GM23338 (cell line): Measurements from ENCODE around the gene PITRM1. TPM values are rescaled to one million over a fixed set of nuclear protein-coding genes. Genes with fewer than 3 reads are reported as not detected.

Experiments
- ATAC-seq: fragments of 200-7000 bp; cut with Tn5 transposase; 3 replicates; pipeline ENCODE4 v1.9.1; 2020
- DNase-seq: peaks from one replicate; pipeline ENCODE4 v3.0.0-alpha.2; 2015; ENCODE audit warnings: low spot score
- H2AFZ ChIP-seq: fragments of 200-600 bp; sonication (generic); 2 replicates; pipeline ENCODE4 v1.8.0; 2016; ENCODE audit warnings: antibody characterized with exemption, mild to moderate bottlenecking, moderate library complexity
- H3F3A ChIP-seq: fragments of 200-600 bp; sonication (generic); replicated peaks from 2 replicates; pipeline ENCODE4 v1.8.0; 2017; ENCODE audit warnings: antibody characterized with exemption, mixed run types, low read depth
- H3K27ac ChIP-seq: fragments of 200-600 bp; sonication (generic); 2 replicates; pipeline ENCODE4 v1.6.1; 2016; ENCODE audit warnings: low read depth
- H3K27me3 ChIP-seq: fragments of 200-600 bp; sonication (generic); 2 replicates; pipeline ENCODE4 v1.8.0; 2016; ENCODE audit warnings: mild to moderate bottlenecking, mixed run types, moderate library complexity; ENCODE audit not compliant: insufficient read depth
- H3K36me3 ChIP-seq: fragments of 200-600 bp; sonication (generic); 2 replicates; pipeline ENCODE4 v1.8.0; 2016; ENCODE audit warnings: mild to moderate bottlenecking; ENCODE audit not compliant: insufficient read depth
- H3K4me1 ChIP-seq: fragments of 200-600 bp; sonication (generic); 2 replicates; pipeline ENCODE4 v1.8.0; 2016; ENCODE audit warnings: mild to moderate bottlenecking, moderate library complexity; ENCODE audit not compliant: insufficient read depth
- H3K4me2 ChIP-seq: fragments of 200-600 bp; sonication (generic); 2 replicates; pipeline ENCODE4 v1.7.1; 2017; ENCODE audit warnings: mixed run types
- H3K4me3 ChIP-seq: fragments of 200-600 bp; sonication (generic); 2 replicates; pipeline ENCODE4 v1.6.1; 2016; ENCODE audit warnings: mixed run types
- H3K79me2 ChIP-seq: fragments of 200-600 bp; sonication (generic); replicated peaks from 2 replicates; pipeline ENCODE4 v1.8.0; 2017; ENCODE audit warnings: mild to moderate bottlenecking; ENCODE audit not compliant: insufficient read depth
- H3K9me2 ChIP-seq: fragments of 200-600 bp; sonication (generic); 2 replicates; pipeline ENCODE4 v1.8.0; 2017; ENCODE audit not compliant: insufficient read depth
- H4K20me1 ChIP-seq: fragments of 200-600 bp; sonication (generic); replicated peaks from 2 replicates; pipeline ENCODE4 v1.8.0; 2017; ENCODE audit warnings: mild to moderate bottlenecking; ENCODE audit not compliant: insufficient read depth
- H3K27ac Mint-ChIP-seq: 2 replicates; pipeline ENCODE4 v1.8.0; 2020; ENCODE audit warnings: inconsistent platforms, mild to moderate bottlenecking, moderate library complexity, mixed read lengths
- H3K27me3 Mint-ChIP-seq: 3 replicates; pipeline ENCODE4 v1.8.0; 2022; ENCODE audit warnings: low read depth, mild to moderate bottlenecking, moderate library complexity, mixed read lengths, inconsistent platforms; ENCODE audit not compliant: insufficient read depth, poor library complexity
- H3K36me3 Mint-ChIP-seq: 3 replicates; pipeline ENCODE4 v1.8.0; 2021; ENCODE audit warnings: low read depth, mild to moderate bottlenecking, inconsistent platforms, moderate library complexity, mixed read lengths
- H3K4me1 Mint-ChIP-seq: 3 replicates; pipeline ENCODE4 v1.8.0; 2020; ENCODE audit warnings: mild to moderate bottlenecking, inconsistent platforms, mixed read lengths
- H3K4me3 Mint-ChIP-seq: 3 replicates; pipeline ENCODE4 v1.8.0; 2021; ENCODE audit warnings: moderate library complexity, mild to moderate bottlenecking, inconsistent platforms, mixed read lengths
- H3K9me3 Mint-ChIP-seq: 3 replicates; pipeline ENCODE4 v1.8.0; 2020; ENCODE audit warnings: moderate library complexity, mild to moderate bottlenecking, inconsistent platforms, mixed read lengths
- EZH2phosphoT487 ChIP-seq: fragments of 200-600 bp; sonication (generic); IDR thresholded peaks from one replicate; pipeline ENCODE4 v1.8.1; 2018; ENCODE audit warnings: antibody characterized with exemption; ENCODE audit not compliant: unreplicated experiment
- POLR2AphosphoS5 ChIP-seq: IDR thresholded peaks from 2 replicates; pipeline ENCODE4 v1.6.1; 2016; ENCODE audit warnings: antibody characterized with exemption, low read depth
- STAT1 ChIP-seq: IDR thresholded peaks from one replicate; pipeline ENCODE4 v1.6.1; 2016; ENCODE audit warnings: antibody characterized with exemption; ENCODE audit not compliant: unreplicated experiment
- ZNF114 ChIP-seq: fragments of 250-450 bp; sonication (Bioruptor Pico); IDR thresholded peaks from 2 replicates; pipeline ENCODE4 v1.5.0; 2020; ENCODE audit warnings: mild to moderate bottlenecking, moderate library complexity
- ZNF331 ChIP-seq: fragments of 250-450 bp; sonication (Bioruptor Pico); IDR thresholded peaks from 2 replicates; pipeline ENCODE4 v1.5.0; 2020; ENCODE audit warnings: low read depth, mild to moderate bottlenecking, moderate library complexity
- polyA plus RNA-seq: library from polyadenylated mRNA; unstranded; fragments of >200 nt; fragmentation: Nextera tagmentation; extraction: Ambion mirVana; gene quantifications from 2 replicates; pipeline ENCODE4 v1.2.1, GENCODE V29; 2016
- total RNA-seq: library from RNA; depleted of rRNA; stranded (reverse); fragments of >200 nt; shearing (Covaris generic); gene quantifications from 2 replicates; pipeline ENCODE4 v1.2.3, GENCODE V29; 2014
- TF ChIP-seq, protein P1 (sequence below), 2 experiments: fragments of 200-600 bp in 1 of 2; sonication (generic) in 1 of 2; conservative IDR thresholded peaks; 2 replicates each; pipeline versions ENCODE4 v1.5.1 to v1.6.1; 2016 to 2017; ENCODE audit warnings: antibody characterized with exemption in 2 of 2, low read depth in 2 of 2, mild to moderate bottlenecking in 2 of 2, moderate library complexity in 1 of 2
- TF ChIP-seq, protein P2 (sequence below): IDR thresholded peaks from one replicate; pipeline ENCODE4 v1.6.1; 2018; ENCODE audit warnings: antibody characterized with exemption; ENCODE audit not compliant: unreplicated experiment
- TF ChIP-seq, protein P3 (sequence below): fragments of 250-450 bp; sonication (Bioruptor Pico); IDR thresholded peaks from 2 replicates; pipeline ENCODE4 v1.5.0; 2020; ENCODE audit warnings: mild to moderate bottlenecking, moderate library complexity

The PITRM1 gene
- total and polyA plus RNA-seq, 2 experiments from 2014 or later: 29.0 to 33.0 TPM

DNA sequence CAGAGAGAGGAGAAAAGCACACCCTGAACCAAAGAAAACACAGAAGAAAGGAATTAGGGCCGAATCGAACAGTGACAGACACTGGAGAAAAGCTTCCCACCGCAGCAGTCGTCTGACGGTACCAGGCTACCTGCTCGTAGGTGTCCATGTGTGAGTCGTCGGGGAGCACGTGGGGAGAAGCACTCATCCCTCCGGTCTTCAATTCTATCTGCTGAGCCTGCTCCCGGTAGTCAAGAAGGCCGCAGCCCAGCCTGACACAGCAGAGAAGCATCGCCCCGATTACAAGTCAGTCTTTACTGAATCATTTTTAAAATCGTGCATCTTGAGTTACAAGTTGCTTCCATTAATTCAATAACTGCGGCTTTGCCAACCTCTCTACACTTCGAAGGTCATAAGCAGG is 24.5 kb downstream of the PITRM1 start (continued):
- TF ChIP-seq, protein P1, sequence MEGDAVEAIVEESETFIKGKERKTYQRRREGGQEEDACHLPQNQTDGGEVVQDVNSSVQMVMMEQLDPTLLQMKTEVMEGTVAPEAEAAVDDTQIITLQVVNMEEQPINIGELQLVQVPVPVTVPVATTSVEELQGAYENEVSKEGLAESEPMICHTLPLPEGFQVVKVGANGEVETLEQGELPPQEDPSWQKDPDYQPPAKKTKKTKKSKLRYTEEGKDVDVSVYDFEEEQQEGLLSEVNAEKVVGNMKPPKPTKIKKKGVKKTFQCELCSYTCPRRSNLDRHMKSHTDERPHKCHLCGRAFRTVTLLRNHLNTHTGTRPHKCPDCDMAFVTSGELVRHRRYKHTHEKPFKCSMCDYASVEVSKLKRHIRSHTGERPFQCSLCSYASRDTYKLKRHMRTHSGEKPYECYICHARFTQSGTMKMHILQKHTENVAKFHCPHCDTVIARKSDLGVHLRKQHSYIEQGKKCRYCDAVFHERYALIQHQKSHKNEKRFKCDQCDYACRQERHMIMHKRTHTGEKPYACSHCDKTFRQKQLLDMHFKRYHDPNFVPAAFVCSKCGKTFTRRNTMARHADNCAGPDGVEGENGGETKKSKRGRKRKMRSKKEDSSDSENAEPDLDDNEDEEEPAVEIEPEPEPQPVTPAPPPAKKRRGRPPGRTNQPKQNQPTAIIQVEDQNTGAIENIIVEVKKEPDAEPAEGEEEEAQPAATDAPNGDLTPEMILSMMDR (conservative IDR thresholded peaks at IDR 0.05; ENCODE audit: low read depth in 2 of 2): no peak
- TF ChIP-seq STAT1 (no peak), ZNF114 (no peak), ZNF331 (no peak), EZH2phosphoT487 (no peak), POLR2AphosphoS5 (no peak)
- TF ChIP-seq, protein P2, sequence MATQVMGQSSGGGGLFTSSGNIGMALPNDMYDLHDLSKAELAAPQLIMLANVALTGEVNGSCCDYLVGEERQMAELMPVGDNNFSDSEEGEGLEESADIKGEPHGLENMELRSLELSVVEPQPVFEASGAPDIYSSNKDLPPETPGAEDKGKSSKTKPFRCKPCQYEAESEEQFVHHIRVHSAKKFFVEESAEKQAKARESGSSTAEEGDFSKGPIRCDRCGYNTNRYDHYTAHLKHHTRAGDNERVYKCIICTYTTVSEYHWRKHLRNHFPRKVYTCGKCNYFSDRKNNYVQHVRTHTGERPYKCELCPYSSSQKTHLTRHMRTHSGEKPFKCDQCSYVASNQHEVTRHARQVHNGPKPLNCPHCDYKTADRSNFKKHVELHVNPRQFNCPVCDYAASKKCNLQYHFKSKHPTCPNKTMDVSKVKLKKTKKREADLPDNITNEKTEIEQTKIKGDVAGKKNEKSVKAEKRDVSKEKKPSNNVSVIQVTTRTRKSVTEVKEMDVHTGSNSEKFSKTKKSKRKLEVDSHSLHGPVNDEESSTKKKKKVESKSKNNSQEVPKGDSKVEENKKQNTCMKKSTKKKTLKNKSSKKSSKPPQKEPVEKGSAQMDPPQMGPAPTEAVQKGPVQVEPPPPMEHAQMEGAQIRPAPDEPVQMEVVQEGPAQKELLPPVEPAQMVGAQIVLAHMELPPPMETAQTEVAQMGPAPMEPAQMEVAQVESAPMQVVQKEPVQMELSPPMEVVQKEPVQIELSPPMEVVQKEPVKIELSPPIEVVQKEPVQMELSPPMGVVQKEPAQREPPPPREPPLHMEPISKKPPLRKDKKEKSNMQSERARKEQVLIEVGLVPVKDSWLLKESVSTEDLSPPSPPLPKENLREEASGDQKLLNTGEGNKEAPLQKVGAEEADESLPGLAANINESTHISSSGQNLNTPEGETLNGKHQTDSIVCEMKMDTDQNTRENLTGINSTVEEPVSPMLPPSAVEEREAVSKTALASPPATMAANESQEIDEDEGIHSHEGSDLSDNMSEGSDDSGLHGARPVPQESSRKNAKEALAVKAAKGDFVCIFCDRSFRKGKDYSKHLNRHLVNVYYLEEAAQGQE: no peak

DNA sequence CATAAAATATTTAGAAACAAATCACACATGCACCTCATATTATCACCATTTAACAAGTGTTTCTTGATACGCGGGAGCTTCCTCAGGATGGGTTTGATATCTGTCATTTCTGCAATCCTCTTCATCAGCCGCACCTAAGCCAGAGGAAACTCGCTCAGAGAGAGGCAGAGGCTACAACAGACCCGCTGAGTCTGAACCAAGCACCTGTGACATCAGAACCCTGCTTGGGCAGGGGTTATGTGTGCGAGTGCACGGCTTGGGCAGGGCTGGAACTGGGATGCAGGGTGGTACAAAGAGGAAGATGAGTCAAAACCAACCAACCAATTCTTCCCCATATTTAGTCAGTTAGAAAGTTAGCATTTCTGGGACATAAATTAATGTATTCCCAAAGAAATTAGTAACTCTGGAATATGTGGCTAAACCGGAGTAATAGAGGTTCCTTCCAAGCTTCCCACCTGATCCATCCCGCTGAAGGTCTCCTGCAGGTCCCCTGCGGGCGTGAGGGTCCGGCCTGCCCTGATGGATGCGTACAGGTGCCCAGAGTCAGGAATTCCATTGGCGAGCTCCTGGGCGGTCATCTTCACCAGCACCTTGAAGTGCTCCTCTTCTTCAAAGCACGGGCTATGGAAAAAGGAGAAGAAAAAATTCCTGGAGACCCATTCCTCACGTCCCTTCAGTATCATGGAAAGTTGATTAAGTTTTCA is 25.3 kb downstream of the PITRM1 start:
- Histone ChIP-seq H3K4me1 (no peaks in the 10 kb centered on the region), H3F3A (no peaks in the 10 kb centered on the region), H3K79me2 (no peaks in the 10 kb centered on the region), H3K36me3 (peaks cover 3% of the 10 kb centered on the region), H3K27me3 (no peaks in the 10 kb centered on the region), H4K20me1 (0 out of 2 replicates have a peak, but pooled peaks cover 5% of the 10 kb centered on the region), H3K9me2 (no peaks in the 10 kb centered on the region), H2AFZ (no peak overlapping the region), H3K4me3 (no peak overlapping the region), H3K4me2 (no peak overlapping the region), H3K27ac (no peak overlapping the region)
- TF ChIP-seq, protein P3, sequence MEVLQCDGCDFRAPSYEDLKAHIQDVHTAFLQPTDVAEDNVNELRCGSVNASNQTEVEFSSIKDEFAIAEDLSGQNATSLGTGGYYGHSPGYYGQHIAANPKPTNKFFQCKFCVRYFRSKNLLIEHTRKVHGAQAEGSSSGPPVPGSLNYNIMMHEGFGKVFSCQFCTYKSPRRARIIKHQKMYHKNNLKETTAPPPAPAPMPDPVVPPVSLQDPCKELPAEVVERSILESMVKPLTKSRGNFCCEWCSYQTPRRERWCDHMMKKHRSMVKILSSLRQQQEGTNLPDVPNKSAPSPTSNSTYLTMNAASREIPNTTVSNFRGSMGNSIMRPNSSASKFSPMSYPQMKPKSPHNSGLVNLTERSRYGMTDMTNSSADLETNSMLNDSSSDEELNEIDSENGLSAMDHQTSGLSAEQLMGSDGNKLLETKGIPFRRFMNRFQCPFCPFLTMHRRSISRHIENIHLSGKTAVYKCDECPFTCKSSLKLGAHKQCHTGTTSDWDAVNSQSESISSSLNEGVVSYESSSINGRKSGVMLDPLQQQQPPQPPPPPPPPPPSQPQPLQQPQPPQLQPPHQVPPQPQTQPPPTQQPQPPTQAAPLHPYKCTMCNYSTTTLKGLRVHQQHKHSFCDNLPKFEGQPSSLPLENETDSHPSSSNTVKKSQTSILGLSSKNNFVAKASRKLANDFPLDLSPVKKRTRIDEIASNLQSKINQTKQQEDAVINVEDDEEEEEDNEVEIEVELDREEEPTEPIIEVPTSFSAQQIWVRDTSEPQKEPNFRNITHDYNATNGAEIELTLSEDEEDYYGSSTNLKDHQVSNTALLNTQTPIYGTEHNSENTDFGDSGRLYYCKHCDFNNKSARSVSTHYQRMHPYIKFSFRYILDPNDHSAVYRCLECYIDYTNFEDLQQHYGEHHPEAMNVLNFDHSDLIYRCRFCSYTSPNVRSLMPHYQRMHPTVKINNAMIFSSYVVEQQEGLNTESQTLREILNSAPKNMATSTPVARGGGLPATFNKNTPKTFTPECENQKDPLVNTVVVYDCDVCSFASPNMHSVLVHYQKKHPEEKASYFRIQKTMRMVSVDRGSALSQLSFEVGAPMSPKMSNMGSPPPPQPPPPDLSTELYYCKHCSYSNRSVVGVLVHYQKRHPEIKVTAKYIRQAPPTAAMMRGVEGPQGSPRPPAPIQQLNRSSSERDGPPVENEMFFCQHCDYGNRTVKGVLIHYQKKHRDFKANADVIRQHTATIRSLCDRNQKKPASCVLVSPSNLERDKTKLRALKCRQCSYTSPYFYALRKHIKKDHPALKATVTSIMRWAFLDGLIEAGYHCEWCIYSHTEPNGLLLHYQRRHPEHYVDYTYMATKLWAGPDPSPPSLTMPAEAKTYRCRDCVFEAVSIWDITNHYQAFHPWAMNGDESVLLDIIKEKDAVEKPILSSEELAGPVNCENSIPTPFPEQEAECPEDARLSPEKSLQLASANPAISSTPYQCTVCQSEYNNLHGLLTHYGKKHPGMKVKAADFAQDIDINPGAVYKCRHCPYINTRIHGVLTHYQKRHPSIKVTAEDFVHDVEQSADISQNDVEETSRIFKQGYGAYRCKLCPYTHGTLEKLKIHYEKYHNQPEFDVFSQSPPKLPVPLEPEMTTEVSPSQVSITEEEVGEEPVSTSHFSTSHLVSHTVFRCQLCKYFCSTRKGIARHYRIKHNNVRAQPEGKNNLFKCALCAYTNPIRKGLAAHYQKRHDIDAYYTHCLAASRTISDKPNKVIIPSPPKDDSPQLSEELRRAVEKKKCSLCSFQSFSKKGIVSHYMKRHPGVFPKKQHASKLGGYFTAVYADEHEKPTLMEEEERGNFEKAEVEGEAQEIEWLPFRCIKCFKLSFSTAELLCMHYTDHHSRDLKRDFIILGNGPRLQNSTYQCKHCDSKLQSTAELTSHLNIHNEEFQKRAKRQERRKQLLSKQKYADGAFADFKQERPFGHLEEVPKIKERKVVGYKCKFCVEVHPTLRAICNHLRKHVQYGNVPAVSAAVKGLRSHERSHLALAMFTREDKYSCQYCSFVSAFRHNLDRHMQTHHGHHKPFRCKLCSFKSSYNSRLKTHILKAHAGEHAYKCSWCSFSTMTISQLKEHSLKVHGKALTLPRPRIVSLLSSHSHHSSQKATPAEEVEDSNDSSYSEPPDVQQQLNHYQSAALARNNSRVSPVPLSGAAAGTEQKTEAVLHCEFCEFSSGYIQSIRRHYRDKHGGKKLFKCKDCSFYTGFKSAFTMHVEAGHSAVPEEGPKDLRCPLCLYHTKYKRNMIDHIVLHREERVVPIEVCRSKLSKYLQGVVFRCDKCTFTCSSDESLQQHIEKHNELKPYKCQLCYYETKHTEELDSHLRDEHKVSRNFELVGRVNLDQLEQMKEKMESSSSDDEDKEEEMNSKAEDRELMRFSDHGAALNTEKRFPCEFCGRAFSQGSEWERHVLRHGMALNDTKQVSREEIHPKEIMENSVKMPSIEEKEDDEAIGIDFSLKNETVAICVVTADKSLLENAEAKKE (CRISPR knock-in tag): no peak
- Mint-ChIP-seq H3K9me3 (no peaks in the 10 kb centered on the region), H3K4me1 (no peaks in the 10 kb centered on the region), H3K4me3 (no peak overlapping the region), H3K36me3 (peaks cover 56% of the 10 kb centered on the region), H3K27ac (no peak overlapping the region), H3K27me3 (no peaks in the 10 kb centered on the region)
- DNase-seq (no peak), ATAC-seq (no peak)
